Caki2 (cell line): Measurements from ENCODE around the gene THEMIS2. TPM values are rescaled to one million over a fixed set of nuclear protein-coding genes. Genes with fewer than 3 reads are reported as not detected.

ENCODE experiments used
- DNase-seq: peaks from one replicate; pipeline ENCODE4 v3.0.0-alpha.2; 2015; ENCODE audit warnings: low read depth
- in situ Hi-C: cut with HindIII; loops from 2 replicates; pipeline ENCODE4 v1.10.0; 2016; ENCODE audit warnings: low sequenced_read_pairs, low pct_unique_long_range_greater_than_20kb, mixed read lengths
- total RNA-seq: library from RNA; depleted of rRNA; stranded (reverse); fragments of >200 nt; shearing (Covaris generic); gene quantifications from 2 replicates; pipeline ENCODE4 v1.2.3, GENCODE V29; 2014; ENCODE audit warnings: low replicate concordance; rRNA removed

THEMIS2 gene
- total RNA-seq, 1 experiment from 2014 or later = 3.4 TPM

GRCh38 chr1:27931759-27932158, 59.4 kb downstream of the THEMIS2 start:
- DNase-seq = no peak
- in situ Hi-C loops = no loop called here

GRCh38 chr1:27934818-27935549, 62.6 kb downstream of the THEMIS2 start, which contains the start of gene SMPDL3B:
SMPDL3B (plus strand) TSS chr1:27935000; CDS start chr1:27935184, 184 bp downstream.
- in situ Hi-C loops = no loop called here
- DNase-seq = no peak

- in situ Hi-C loops = no loop called here
- DNase-seq = no peak
Measured at GRCh38 chr1:27935721-27936120, 63.4 kb downstream of the THEMIS2 start.

Other genes with a start within 250 kb of the THEMIS2 start
- not detected in 2 replicates for gene FGR, start 237.4 kb upstream of the THEMIS2 start, total RNA-seq
- 40.3 and 77.4 TPM in 2 replicates for gene IFI6, start 200.4 kb upstream of the THEMIS2 start, total RNA-seq
- 8.9 and 24.4 TPM in 2 replicates for gene FAM76A, start 146.6 kb upstream of the THEMIS2 start, total RNA-seq
- gene STX12, start 99.3 kb upstream of the THEMIS2 start, total RNA-seq = 14.2 and 16.9 TPM in 2 replicates
- gene PPP1R8, start 41.8 kb upstream of the THEMIS2 start, total RNA-seq = 41.8 and 44.6 TPM in 2 replicates
- gene RPA2, start 42.0 kb downstream of the THEMIS2 start, total RNA-seq = 68.0 and 69.7 TPM in 2 replicates
- gene SMPDL3B, start 62.5 kb downstream of the THEMIS2 start, total RNA-seq = 0.38 TPM in 1 of 2 replicates, not detected in the other
- gene XKR8, start 87.4 kb downstream of the THEMIS2 start, total RNA-seq = 13.8 and 15.1 TPM in 2 replicates
- gene EYA3, start 216.1 kb downstream of the THEMIS2 start, total RNA-seq = 8.6 and 15.1 TPM in 2 replicates